22Rv1 (cell line): Measurements from ENCODE around the gene BRME1.
A peak's percentile ranks its signal among the peaks of the same experiment; 100 is the strongest.

Experiments
- H3K27ac ChIP-seq: fragments of 450-650 bp; 2 replicates; pipeline ENCODE4 v1.5.1; 2017
- CTCF ChIP-seq: fragments of 450-650 bp; IDR thresholded peaks from 2 replicates; pipeline ENCODE4 v1.5.1; 2017; ENCODE audit warnings: mild to moderate bottlenecking
- ZFX ChIP-seq: fragments of 450-650 bp; IDR thresholded peaks from 2 replicates; pipeline ENCODE4 v1.6.1; 2017; ENCODE audit warnings: antibody characterized with exemption, borderline replicate concordance

The BRME1 gene

DNA sequence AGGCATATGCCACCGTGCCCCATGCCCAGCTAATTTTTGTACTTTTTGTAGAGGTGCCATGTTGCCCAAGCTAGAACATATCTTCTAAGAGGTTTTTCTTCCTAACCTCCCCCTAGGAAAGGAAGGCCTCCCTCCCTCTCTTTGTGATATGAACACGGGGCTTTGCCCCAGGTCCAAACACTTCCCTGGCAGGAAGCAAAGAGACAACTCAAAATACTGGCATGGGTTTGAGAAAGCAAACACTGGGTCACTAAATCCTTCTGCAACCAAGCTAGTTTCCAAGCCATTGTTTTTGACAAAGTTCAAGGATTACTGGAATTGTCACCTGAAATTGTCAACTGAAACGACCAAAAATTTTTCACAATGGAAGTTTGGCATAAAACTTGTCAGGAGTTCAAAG is 8.9 kb upstream of the BRME1 start:
- H3K27ac ChIP-seq = no peak overlapping the region
- TF ChIP-seq ZFX = no peak
- TF ChIP-seq CTCF = no peak

GRCh38 chr19:13913352-13913751 is 7.4 kb upstream of the BRME1 start:
- TF ChIP-seq ZFX = no peak
- TF ChIP-seq CTCF = no peak
- no peak overlapping the region for H3K27ac ChIP-seq

GRCh38 chr19:13909430-13909829 is 3.5 kb upstream of the BRME1 start:
- TF ChIP-seq CTCF = no peak
- no peak for TF ChIP-seq ZFX
- no peak overlapping the region for H3K27ac ChIP-seq

GRCh38 chr19:13908674-13909073 is 2.8 kb upstream of the BRME1 start:
- no peak overlapping the region for H3K27ac ChIP-seq
- no peak for TF ChIP-seq ZFX
- TF ChIP-seq CTCF = no peak

DNA sequence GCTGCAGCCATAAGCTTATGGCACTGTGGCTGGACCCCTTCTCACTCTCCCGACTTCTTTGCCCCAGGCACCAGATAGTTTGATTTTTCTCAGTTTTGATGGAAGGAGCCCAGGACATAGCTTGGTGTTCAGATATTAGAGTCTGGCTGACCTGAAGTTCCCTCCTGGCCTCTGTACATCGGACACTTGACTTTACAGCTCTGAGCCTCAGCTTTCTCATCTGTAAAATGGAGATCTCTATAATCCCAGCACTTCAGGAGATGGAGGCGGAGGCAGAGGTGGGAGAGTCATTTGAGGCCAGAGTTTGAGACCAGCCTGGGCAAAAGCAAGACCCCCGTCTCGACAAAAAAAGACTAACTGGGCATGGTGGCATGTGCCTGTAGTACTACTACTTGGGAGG is 993 bp upstream of the BRME1 start:
- no peak for TF ChIP-seq CTCF
- TF ChIP-seq ZFX = no peak
- H3K27ac ChIP-seq = peak overlapping the region; percentile 64

DNA sequence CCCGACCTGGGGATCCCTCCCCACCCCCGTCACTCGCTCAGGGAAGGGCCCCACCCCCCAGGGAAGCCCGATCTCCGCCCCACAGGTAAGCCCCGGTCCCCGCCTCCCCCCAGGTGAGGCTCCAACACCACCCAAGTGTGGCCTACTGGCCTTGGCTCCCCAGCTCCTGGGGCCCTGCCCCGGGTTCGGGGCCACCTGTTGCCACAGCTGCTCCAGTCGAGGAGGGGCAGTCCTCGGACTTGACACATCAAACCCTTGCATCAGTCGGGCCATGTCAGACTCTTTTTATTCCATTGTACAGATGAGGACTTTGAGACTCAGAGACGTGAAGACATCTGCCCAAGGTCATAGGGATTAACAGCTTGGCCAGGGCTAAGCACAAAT is 596 bp upstream of the BRME1 start:
- no peak for TF ChIP-seq ZFX
- TF ChIP-seq CTCF = no peak
- H3K27ac ChIP-seq = peak overlapping the region; percentile 64

DNA sequence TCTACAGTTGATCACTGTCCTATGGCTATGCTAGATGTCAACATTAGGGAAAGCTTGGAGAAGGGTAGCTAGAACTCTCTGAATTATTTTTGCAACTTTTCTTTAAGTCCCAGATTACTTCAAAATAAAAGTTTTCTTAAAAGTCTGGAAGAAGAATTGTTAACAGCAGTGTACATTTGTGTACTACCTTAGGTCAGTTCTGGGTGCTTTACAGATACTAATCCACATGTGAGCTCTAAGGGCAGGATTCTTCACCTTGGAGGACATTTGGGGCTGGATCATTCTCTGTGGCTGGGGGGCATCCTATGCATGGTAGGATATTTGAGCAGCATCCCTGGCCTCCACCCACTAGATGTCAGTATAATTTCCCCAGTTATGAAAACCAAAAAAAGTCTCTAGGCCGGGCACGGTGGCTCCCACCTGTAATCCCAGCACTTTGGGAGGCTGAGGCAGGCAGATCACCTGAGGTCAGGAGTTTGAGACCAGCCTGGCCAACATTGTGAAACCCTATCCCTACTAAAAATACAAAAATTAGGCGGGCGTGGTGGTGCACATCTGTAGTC is 2.8 kb downstream of the BRME1 start:
- no peak overlapping the region for H3K27ac ChIP-seq
- TF ChIP-seq CTCF (peak; percentile 64), ZFX (no peak)
